ENCODE measurements around the gene ZSWIM7.

Gene ZSWIM7

GRCh38 chr17:15928286-15928785, 71.2 kb downstream of the ZSWIM7 start:
- DNase-seq (ENCODE audit: low read depth): no peak

Measured in stromal cell of bone marrow (primary cell).